HCT116 (cell line): ENCODE data around the gene ACOXL. TPM values are rescaled to one million over a fixed set of nuclear protein-coding genes. Genes with fewer than 3 reads are reported as not detected.

ENCODE experiments used
- ATAC-seq: fragments of 200-7000 bp; cut with Tn5 transposase; 2 replicates; pipeline ENCODE4 v1.9.1; 2020; ENCODE audit warnings: mild to moderate bottlenecking, moderate library complexity
- BruUV-seq: library from RNA; stranded (reverse); fragments of 400-500 nt; replicated peaks from 2 replicates; lab custom pipeline; 2021; lab: Mats Ljungman, UMichigan
- CTCF ChIA-PET: fragments of 300-600 bp; sonication (Branson Sonifier 250); formaldehyde crosslinking; loops from one replicate; lab custom pipeline; 2021; ENCODE audit warnings: antibody characterized with exemption; lab: Charles Lee
- POLR2A ChIA-PET: fragments of 300-600, 350-600 bp; sonication (Branson Sonifier 250); formaldehyde crosslinking; loops from one replicate; lab custom pipeline; 2021; ENCODE audit warnings: antibody characterized with exemption; lab: Charles Lee
- RAD21 ChIA-PET, 2 experiments: fragments of 300-600 bp; sonication (Branson Sonifier 250); formaldehyde crosslinking; loops; one replicate each; lab custom pipeline; 2023; ENCODE audit warnings: low total read pairs in 2 of 2; ENCODE audit not compliant: uncharacterized antibody in 2 of 2, unreplicated experiment in 2 of 2, low non-redundant PET in 1 of 2; lab: Charles Lee
- DNase-seq: peaks from one replicate; pipeline ENCODE4 v3.0.0-alpha.2; 2010; ENCODE audit warnings: low read depth, low spot score
- H2AFZ ChIP-seq: fragments of 200-600 bp; shearing (Covaris generic), sonication (generic); 2 replicates; pipeline ENCODE4 v1.6.1; 2017; ENCODE audit warnings: low read depth, mixed run types, mixed read lengths, antibody characterized with exemption, low read length; ENCODE audit not compliant: poor library complexity, severe bottlenecking
- H3K27ac ChIP-seq: 2 replicates; pipeline ENCODE4 v1.5.1; 2012; ENCODE audit warnings: low read depth, low read length
- H3K27me3 ChIP-seq: fragments of 200-600 bp; sonication (generic); 2 replicates; pipeline ENCODE4 v1.6.1; 2016; ENCODE audit warnings: mixed run types, low read length, mixed read lengths; ENCODE audit not compliant: insufficient read depth
- H3K36me3 ChIP-seq, 2 experiments: fragments of 200-500 bp in 1 of 2; fragments of 200-600 bp in 1 of 2; sonication (Bioruptor generic) in 1 of 2; sonication (generic) in 1 of 2; 2 replicates each; pipeline versions ENCODE4 v1.5.1 to v1.6.1; 2014 to 2016; ENCODE audit warnings: low read length in 2 of 2, inconsistent platforms in 1 of 2, mixed read lengths in 1 of 2, mixed run types in 1 of 2; ENCODE audit not compliant: insufficient read depth in 2 of 2, control insufficient read depth in 1 of 2
- H3K4me1 ChIP-seq, 2 experiments: fragments of 200-600 bp in 1 of 2; sonication (generic) in 1 of 2; 2 replicates each; pipeline versions ENCODE4 v1.5.1 to v1.6.1; 2012 to 2017; ENCODE audit warnings: low read length in 2 of 2, inconsistent platforms in 1 of 2, mild to moderate bottlenecking in 1 of 2, mixed read lengths in 1 of 2, mixed run types in 1 of 2, moderate library complexity in 1 of 2; ENCODE audit not compliant: insufficient read depth in 2 of 2, control insufficient read depth in 1 of 2
- H3K4me2 ChIP-seq: fragments of 200-600 bp; sonication (generic); 2 replicates; pipeline ENCODE4 v1.6.1; 2017; ENCODE audit warnings: mixed run types, low read length, mixed read lengths
- H3K4me3 ChIP-seq, 2 experiments: fragments of 200-600 bp in 1 of 2; sonication (generic) in 1 of 2; replicated peaks in 1 of 2; 2 replicates each; pipeline ENCODE4 v1.5.1; 2011 to 2016; ENCODE audit warnings: low read length in 2 of 2, control low read depth in 1 of 2, low read depth in 1 of 2, mild to moderate bottlenecking in 1 of 2, mixed read lengths in 1 of 2, mixed run types in 1 of 2
- H3K79me2 ChIP-seq: fragments of 200-600 bp; sonication (generic); 2 replicates; pipeline ENCODE4 v1.6.1; 2017; ENCODE audit warnings: mild to moderate bottlenecking, mixed run types, low read length, moderate library complexity, mixed read lengths; ENCODE audit not compliant: insufficient read depth
- H3K9ac ChIP-seq: fragments of 200-600 bp; sonication (generic); 2 replicates; pipeline ENCODE4 v1.6.1; 2016; ENCODE audit warnings: low read length, mixed read lengths
- H3K9me2 ChIP-seq: fragments of 200-600 bp; sonication (generic), shearing (Covaris generic); 2 replicates; pipeline ENCODE4 v1.6.1; 2017; ENCODE audit warnings: mixed run types, mild to moderate bottlenecking, moderate library complexity; ENCODE audit not compliant: insufficient read depth
- H3K9me3 ChIP-seq, 2 experiments: fragments of 200-500 bp in 1 of 2; fragments of 200-600 bp in 1 of 2; sonication (Bioruptor generic) in 1 of 2; sonication (generic) in 1 of 2; 2 replicates each; pipeline ENCODE4 v1.6.1; 2014 to 2017; ENCODE audit warnings: low read length in 2 of 2, mixed read lengths in 2 of 2, inconsistent platforms in 1 of 2, low read depth in 1 of 2, mild to moderate bottlenecking in 1 of 2, mixed run types in 1 of 2, moderate library complexity in 1 of 2; ENCODE audit not compliant: control insufficient read depth in 1 of 2, insufficient read depth in 1 of 2
- H4K20me1 ChIP-seq: fragments of 200-600 bp; sonication (generic), shearing (Covaris generic); 2 replicates; pipeline ENCODE4 v1.6.1; 2017; ENCODE audit warnings: mixed run types, mild to moderate bottlenecking, moderate library complexity; ENCODE audit not compliant: insufficient read depth
- CTCF ChIP-seq, 3 experiments: fragments of 200-600 bp in 1 of 3; sonication (generic) in 1 of 3; IDR thresholded peaks in 2 of 3; conservative IDR thresholded peaks in 1 of 3; 2 replicates each; pipeline ENCODE4 v1.5.1; 2012 to 2017; ENCODE audit warnings: low read depth in 2 of 3, low read length in 2 of 3, antibody characterized with exemption in 1 of 3, borderline replicate concordance in 1 of 3, control low read depth in 1 of 3, mild to moderate bottlenecking in 1 of 3, mixed read lengths in 1 of 3, mixed run types in 1 of 3, moderate library complexity in 1 of 3; ENCODE audit not compliant: insufficient read depth in 1 of 3
- EGR1 ChIP-seq: IDR thresholded peaks from 2 replicates; pipeline ENCODE4 v1.6.1; 2012; ENCODE audit warnings: low read depth
- MAX ChIP-seq: IDR thresholded peaks from 2 replicates; pipeline ENCODE4 v1.6.1; 2012
- POLR2AphosphoS5 ChIP-seq: IDR thresholded peaks from 2 replicates; pipeline ENCODE4 v1.6.1; 2011; ENCODE audit warnings: mild to moderate bottlenecking, low read depth, low read length, moderate library complexity
- SP1 ChIP-seq: IDR thresholded peaks from 2 replicates; pipeline ENCODE4 v1.6.1; 2012; ENCODE audit warnings: low read depth
- ZFX ChIP-seq: fragments of 450-650 bp; IDR thresholded peaks from 2 replicates; pipeline ENCODE4 v1.6.1; 2017
- intact Hi-C: fragments of 100-400 bp; cut with micrococcal nuclease; formaldehyde crosslinking; loops from 2 replicates; pipeline ENCODE4 v1.10.0; 2022
- total RNA-seq: library from RNA; stranded (reverse); gene quantifications from one replicate; pipeline ENCODE4 v1.2.1, GENCODE V29; 2021; ENCODE audit not compliant: unreplicated experiment

ACOXL gene
- total RNA-seq, 1 experiment from 2014 or later = 5.5 TPM

DNA sequence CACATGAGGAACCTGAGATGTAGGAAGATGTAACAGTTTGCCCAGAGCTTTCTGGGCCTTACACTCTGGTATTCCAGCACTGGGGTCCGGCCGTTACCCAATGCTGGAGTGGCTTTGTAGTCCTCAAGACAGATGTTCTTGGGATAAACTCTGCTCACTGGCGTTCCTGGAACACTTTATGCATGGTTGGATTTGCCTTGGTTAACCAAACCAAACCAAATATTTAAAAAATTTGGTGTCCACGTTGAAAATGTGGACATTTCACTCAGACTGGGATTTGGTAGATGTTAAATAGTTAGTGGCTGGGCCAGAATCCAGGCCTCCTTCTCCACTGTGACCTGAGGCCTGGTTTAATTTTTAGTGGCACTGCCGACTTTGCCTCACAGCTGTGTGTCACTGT, 81.5 kb downstream of the ACOXL start:
- Histone ChIP-seq H2AFZ (no peak overlapping the region), H3K79me2 (no peaks in the 10 kb centered on the region), H3K4me2 (no peak overlapping the region), H3K27me3 (no peaks in the 10 kb centered on the region), H3K36me3 (no peaks in the 10 kb centered on the region), H3K4me1 (peaks cover 0 to 5% of the 10 kb centered on the region in 2 experiments; a peak in 2 of 4 replicates), H3K4me3 (no peak overlapping the region), H4K20me1 (no peaks in the 10 kb centered on the region), H3K9ac (no peak overlapping the region), H3K9me2 (no peaks in the 10 kb centered on the region), H3K9me3 (no peaks in the 10 kb centered on the region), H3K27ac (no peak overlapping the region)
- ATAC-seq = no peak
- no peak for DNase-seq
- ChIA-PET POLR2A (no interaction called here), CTCF (no interaction called here), RAD21 (interaction anchor here in 1 of 2 experiments (0.6 kb wide), 1 partner anchor 887 kb away, joined by 3 read pairs; no protein-coding TSS in a partner anchor)
- intact Hi-C loops = loop anchor here (10.0 kb wide), 1 partner anchor 891 kb away; no protein-coding TSS in a partner anchor
- TF ChIP-seq SP1 = no peak
- no peak for TF ChIP-seq CTCF (IDR thresholded peaks at IDR 0.05 in 2 of 3, conservative IDR thresholded peaks at IDR 0.05 in 1 of 3; ENCODE audit: borderline replicate concordance in 1 of 3, insufficient read depth in 1 of 3, low read depth in 2 of 3, low read length in 2 of 3)
- TF ChIP-seq EGR1 = no peak
- TF ChIP-seq ZFX = no peak
- no peak for TF ChIP-seq MAX
- no peak for TF ChIP-seq POLR2AphosphoS5
- no TSS peak for BruUV-seq

DNA sequence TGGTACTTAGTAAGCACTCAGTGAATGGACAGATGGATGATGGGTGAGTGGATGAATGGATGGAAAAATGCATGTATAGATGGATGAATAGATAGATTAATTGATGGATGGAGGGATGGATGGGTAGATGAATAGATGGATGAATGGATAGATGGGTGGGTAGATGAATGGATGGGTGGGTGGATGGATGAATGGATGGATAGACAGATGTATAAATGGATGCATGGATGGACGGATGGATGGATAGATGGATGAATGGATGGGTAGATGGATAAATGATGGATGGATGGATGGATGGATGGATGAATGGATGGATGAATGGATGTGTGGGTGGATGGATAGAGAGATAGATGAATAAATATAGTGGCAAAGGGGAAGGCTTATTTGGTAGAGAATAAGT, 83.6 kb downstream of the ACOXL start:
- H3K9me2 ChIP-seq = no peaks in the 10 kb centered on the region
- intact Hi-C loops = loop anchor here (10.0 kb wide), 1 partner anchor 889 kb away; no protein-coding TSS in a partner anchor
- H3K4me2 ChIP-seq = no peak overlapping the region
- RAD21 ChIA-PET = no interaction called here
- no peaks in the 10 kb centered on the region for H4K20me1 ChIP-seq
- H2AFZ ChIP-seq = no peak overlapping the region
- no peaks in the 10 kb centered on the region for H3K79me2 ChIP-seq
- no peak overlapping the region for H3K27ac ChIP-seq
- BruUV-seq = no TSS peak
- H3K4me1 ChIP-seq = peaks cover 0 to 5% of the 10 kb centered on the region in 2 experiments; a peak in 2 of 4 replicates
- H3K9me3 ChIP-seq = no peaks in the 10 kb centered on the region
- CTCF ChIA-PET = no interaction called here
- no peak for DNase-seq
- POLR2A ChIA-PET = no interaction called here
- no peaks in the 10 kb centered on the region for H3K36me3 ChIP-seq
- no peak overlapping the region for H3K9ac ChIP-seq
- TF ChIP-seq EGR1 = no peak
- TF ChIP-seq, all 23 proteins: peak for 0
- H3K27me3 ChIP-seq = no peaks in the 10 kb centered on the region
- no peak for ATAC-seq
- H3K4me3 ChIP-seq = no peak overlapping the region
